RWPE1 (cell line): ENCODE results near the gene RGS19.

ENCODE experiments used
- CTCF ChIA-PET: fragments of 350-600 bp; sonication (Branson Sonifier 250); formaldehyde crosslinking; extraction: SDS; loops from one replicate; lab custom pipeline; 2021; lab: Yijun Ruan, JAX
- POLR2A ChIA-PET: fragments of 400-600 bp; formaldehyde crosslinking; extraction: SDS; loops from one replicate; lab custom pipeline; 2020; ENCODE audit warnings: antibody characterized with exemption; ENCODE audit not compliant: low non-redundant PET; lab: Yijun Ruan, JAX
- DNase-seq: peaks from one replicate; pipeline ENCODE4 v3.0.0; 2012; ENCODE audit warnings: low spot score
- H3K27ac ChIP-seq: fragments of 450-650 bp; 2 replicates; pipeline ENCODE4 v1.5.1; 2017
- CTCF ChIP-seq: fragments of 450-650 bp; conservative IDR thresholded peaks from 2 replicates; pipeline ENCODE4 v1.5.1; 2017; ENCODE audit warnings: low read depth, mild to moderate bottlenecking

The RGS19 gene

GRCh38 chr20:64108731-64109681 lies 29.7 kb upstream of the RGS19 start:
- DNase-seq = no peak
- TF ChIP-seq CTCF = no peak
- POLR2A ChIA-PET = no interaction called here
- CTCF ChIA-PET = interaction anchor here (0.6 to 1.6 kb wide), 4 partner anchors 10 to 71 kb away, joined by 3 to 8 read pairs (median 6); partner anchors contain the start of gene LKAAEAR1
- no peak overlapping the region for H3K27ac ChIP-seq

- ChIA-PET POLR2A (no interaction called here), CTCF (interaction anchor here (0.7 to 1.7 kb wide), 3 partner anchors 24 to 117 kb away, joined by 3 to 6 read pairs (median 4); partner anchors contain the start of gene LKAAEAR1)
- DNase-seq = no peak
- no peak overlapping the region for H3K27ac ChIP-seq
- TF ChIP-seq CTCF = no peak
Observed at GRCh38 chr20:64107736-64108457, 28.6 kb upstream of the RGS19 start.

DNA sequence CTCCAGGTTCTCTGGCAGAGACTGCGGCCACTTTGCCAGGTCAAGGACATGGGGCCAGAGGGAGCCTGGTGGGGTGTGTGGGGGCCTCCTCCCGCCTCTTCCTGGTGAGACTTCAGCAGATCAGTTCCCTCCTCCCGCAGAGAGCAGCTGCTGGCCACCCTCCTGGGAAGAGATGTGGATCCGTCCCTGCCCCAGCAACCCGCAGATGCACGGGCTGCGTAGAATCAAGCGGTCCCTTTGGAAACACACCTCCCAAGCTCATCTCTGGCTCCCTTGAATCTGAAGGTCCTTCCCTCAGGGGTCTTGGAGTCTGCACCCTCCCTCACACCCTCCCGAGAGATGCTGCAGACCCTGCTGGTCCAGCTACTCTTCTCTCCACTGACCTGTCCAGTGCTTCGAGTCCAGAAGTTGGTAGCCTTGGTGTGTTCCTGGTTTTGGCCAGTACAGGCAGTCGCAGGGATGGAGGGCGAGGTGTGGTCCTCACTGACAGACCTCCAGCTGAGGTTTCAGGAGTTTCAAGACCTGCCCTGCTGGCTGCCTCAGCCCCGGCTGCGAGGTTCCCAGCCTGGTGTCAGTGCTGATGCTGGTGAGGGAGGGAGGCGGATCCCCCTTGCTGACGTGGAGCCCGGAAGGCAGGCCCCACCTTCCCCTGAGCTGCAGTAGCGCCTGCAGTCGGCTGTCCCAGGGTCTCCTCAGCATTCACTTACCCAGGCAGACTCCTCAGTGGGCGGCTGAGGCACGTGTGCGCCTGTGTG lies 27.8 kb upstream of the RGS19 start, which contains the start of gene NPBWR2:
Gene NPBWR2, minus strand, starts transcription at position 585 of the 755 bp plus-strand sequence. CDS start 734 bp downstream, outside the sequence.
- no peak within 1 kb of the TSS for H3K27ac ChIP-seq
- no peak for DNase-seq
- ChIA-PET POLR2A (interaction anchor here (0.6 kb wide), 1 partner anchor 40 kb away, joined by 4 read pairs; no protein-coding TSS in a partner anchor), CTCF (interaction anchor here (0.9 to 1.7 kb wide), 3 partner anchors 11 to 69 kb away, joined by 3 to 6 read pairs (median 4); partner anchors contain the start of gene LKAAEAR1)
- no peak for TF ChIP-seq CTCF

DNA sequence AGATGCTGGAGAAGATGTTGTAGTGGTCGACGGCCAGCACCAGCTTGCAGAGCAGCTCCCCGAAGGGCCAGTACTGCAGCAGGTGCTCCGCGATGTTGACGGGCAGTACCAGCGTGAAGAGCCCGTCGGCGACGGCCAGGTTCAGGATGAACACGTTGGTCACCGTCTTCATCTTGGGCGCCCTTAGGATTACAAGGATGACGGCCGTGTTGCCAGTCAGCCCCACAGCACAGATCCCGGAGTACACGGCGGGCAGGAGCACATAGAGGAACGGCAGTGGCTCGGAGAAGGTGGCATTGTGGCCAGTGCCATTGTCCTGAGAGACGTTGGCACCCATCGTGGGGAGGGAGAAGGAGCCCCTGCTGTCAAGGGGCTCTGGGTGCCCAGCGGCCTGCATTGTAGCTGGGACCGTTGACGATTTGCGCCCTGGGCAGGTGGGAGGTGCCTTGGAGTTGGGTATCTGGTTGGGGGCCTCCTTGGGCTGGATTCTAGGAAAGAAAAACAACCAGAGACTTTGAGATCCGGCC lies 27.2 kb upstream of the RGS19 start:
- TF ChIP-seq CTCF = no peak
- DNase-seq = no peak
- POLR2A ChIA-PET = interaction anchor here (0.6 kb wide), 1 partner anchor 40 kb away, joined by 4 read pairs; no protein-coding TSS in a partner anchor
- CTCF ChIA-PET = interaction anchor here (0.7 to 1.7 kb wide), 3 partner anchors 12 to 23 kb away, joined by 3 to 4 read pairs (median 3); partner anchors contain the start of gene LKAAEAR1
- no peak overlapping the region for H3K27ac ChIP-seq

DNA sequence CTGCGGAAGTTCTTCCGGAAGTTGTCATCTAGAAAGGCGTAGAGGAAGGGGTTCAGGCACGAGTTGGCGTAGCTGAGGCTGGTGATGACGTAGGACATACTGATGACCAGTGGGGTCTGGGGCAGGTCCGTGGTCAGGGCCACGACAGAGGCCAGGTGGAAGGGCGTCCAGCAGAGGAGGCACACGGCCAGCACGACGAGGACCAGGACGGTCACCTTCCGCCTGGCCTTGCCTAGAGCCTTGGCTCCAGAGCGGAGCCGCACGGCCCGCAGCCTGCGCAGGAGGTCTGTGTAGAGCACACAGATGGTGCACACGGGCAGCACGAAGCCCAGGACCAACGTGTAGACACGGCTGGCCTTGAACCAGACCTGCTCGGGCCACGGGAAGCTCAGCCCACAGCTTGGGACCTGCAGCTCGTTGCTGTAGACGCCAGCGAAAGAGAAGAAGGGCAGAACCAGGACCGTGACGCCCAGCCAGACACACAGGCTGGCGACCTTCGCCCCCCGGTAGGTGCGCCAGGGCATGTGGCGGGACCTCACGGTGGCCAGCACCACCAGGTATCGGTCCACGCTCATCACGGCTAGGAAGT lies 26.6 kb upstream of the RGS19 start:
- DNase-seq = no peak
- POLR2A ChIA-PET = no interaction called here
- no peak for TF ChIP-seq CTCF
- CTCF ChIA-PET = interaction anchor here (0.7 kb wide), 1 partner anchor 22 kb away, joined by 3 read pairs; no protein-coding TSS in a partner anchor
- H3K27ac ChIP-seq = no peak overlapping the region
